MM.1S (cell line): Measurements from ENCODE around the gene ZP1.

Experiments
- CTCF ChIP-seq: fragments of 300-600 bp; sonication (generic); IDR thresholded peaks from 2 replicates; pipeline ENCODE4 v1.5.1; 2016; ENCODE audit warnings: antibody characterized with exemption, low read length, mixed read lengths
- EZH2 ChIP-seq: fragments of 300-600 bp; sonication (generic); optimal IDR thresholded peaks from 2 replicates; pipeline ENCODE3; 2017; ENCODE audit warnings: low read depth, mild to moderate bottlenecking, antibody characterized with exemption, low read length, mixed read lengths
- EZH2phosphoT487 ChIP-seq: fragments of 300-600 bp; sonication (generic); IDR thresholded peaks from 2 replicates; pipeline ENCODE4 v1.6.1; 2018; ENCODE audit warnings: antibody characterized with exemption, low read length

- TF ChIP-seq CTCF, result no peak
- no peak for TF ChIP-seq EZH2
- no peak for TF ChIP-seq EZH2phosphoT487
Measured at GRCh38 chr11:60840470-60841430, 26.6 kb upstream of the ZP1 start.
